Cortex of kidney (tissue), 1 donor: ENCODE data around the gene GPR18.
"Not testable (repeated sequence)": the region's sequence is repeated elsewhere in the genome, so short reads cannot be mapped to it uniquely, and the experiment has no call there.

ENCODE experiments used
- DNase-seq: peaks from one replicate; lab custom pipeline; 2025; lab: John Stamatoyannopoulos, UW

Gene GPR18

GRCh38 chr13:99228737-99229691 is 29.2 kb downstream of the GPR18 start:
- no peak for DNase-seq

- DNase-seq = no peak
These were observed 30.1 kb downstream of the GPR18 start for GRCh38 chr13:99227909-99228688.

GRCh38 chr13:99227331-99227900 is 30.8 kb downstream of the GPR18 start:
- no peak for DNase-seq

DNA sequence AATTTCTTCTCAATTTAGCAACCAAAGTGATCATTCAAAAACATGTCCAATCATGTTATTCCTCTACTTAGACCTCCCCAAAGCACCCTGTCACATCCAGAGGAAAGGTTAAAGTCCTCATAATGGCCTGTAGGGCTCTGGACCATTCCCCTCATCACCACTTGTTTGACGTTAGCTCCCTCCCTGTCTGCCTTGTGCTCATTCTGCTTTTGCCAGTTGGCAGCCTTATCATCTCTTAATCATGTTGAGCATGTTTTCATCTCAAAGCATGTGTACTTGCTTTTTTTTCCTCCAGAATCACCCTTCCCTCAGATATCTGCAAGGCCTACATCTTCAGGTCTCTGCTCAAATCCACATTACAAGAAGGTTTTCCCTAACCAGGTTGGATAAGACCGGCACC is 31.7 kb downstream of the GPR18 start:
- DNase-seq = no peak

GRCh38 chr13:99225078-99225477 is 33.1 kb downstream of the GPR18 start:
- no peak for DNase-seq

GRCh38 chr13:99224021-99224420 is 34.2 kb downstream of the GPR18 start:
- no peak for DNase-seq

GRCh38 chr13:99223587-99223986 is 34.6 kb downstream of the GPR18 start:
- DNase-seq = no peak

DNA sequence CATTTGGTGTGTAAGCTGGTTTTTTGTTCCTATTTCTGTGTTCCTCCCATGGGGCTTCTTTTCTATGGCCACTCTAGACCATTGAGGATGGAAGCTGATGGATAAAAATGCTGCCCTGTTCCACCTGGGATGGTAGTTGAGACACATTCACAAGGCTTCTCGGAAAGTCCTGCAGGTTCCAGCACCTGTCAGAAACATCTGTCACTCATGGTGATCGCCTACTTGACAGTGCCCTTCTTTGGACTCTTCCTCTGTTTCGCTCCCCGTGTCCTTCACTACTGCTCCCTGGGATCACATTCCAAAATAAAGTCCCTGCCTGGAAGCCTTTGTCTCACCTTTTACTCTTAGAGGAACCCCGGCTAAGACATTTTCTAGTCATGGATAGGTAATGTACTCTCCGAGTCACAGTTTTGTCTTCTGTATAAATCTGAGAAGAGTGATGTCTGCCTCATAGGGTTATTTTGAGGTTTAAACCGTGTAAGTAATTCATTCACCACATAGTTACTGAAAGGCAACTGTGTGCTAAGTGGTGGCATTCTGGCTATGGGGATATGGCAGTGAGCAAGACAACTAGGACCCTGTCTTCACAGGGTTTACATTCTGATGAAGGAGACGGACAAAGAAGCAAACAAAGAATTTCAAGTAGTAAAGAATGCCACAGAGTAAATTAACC is 36.5 kb downstream of the GPR18 start:
- DNase-seq = no peak

DNA sequence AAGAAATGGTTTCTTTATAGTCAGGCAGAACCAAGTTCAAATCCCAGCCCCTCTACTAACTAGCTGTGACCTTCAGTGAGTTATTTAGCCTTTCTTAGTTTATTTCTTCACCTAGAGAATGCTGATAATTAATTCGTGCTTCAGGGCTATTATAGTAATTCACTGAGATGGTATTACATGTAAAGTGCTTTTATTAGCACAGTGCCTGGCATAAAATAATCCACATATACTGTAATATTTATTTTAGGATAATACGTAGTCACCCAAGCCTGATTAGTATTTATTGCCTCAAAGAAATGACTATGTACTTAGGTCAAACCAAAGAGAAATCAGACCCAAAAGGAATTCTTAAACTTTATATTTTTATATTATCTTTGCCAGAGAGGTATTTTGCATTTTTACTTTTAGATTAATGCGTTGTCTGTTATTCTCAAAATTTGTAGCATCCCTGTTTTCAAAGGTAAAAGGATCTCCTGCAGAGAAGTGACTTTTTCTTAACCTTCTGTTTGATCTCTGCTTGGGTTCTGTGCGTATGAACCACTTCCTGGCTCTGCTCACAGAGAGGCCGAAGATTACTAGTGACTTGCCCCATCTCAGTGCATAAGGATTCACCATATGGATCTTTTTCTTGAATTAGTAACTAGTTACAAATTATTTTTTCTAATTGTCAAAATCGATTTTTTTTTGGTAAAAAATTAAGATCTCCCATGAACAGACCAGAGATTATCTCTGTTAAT is 37.8 kb downstream of the GPR18 start:
- DNase-seq = no peak

DNA sequence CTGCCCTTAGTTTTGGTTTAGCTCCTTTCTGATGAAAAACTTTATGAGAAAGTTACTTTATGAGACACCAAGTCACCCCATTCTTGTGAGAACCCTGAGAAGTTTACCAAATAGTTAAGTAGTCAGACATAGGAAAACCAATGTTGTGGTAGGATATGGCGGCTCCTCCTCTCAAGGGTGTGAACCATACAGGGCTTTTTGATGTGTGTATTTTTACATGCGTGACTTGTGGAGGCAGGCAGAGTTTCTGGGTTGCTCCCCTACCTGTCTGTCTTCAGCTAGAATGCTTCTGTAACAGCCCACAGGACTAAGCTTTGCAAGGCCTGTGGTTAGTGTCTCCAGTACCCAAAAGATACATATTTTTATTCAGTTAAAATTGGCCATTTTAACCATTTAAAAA is 39.2 kb downstream of the GPR18 start:
- no peak for DNase-seq

- DNase-seq = no peak
These were observed 39.6 kb downstream of the GPR18 start for GRCh38 chr13:99218545-99218944.

DNA sequence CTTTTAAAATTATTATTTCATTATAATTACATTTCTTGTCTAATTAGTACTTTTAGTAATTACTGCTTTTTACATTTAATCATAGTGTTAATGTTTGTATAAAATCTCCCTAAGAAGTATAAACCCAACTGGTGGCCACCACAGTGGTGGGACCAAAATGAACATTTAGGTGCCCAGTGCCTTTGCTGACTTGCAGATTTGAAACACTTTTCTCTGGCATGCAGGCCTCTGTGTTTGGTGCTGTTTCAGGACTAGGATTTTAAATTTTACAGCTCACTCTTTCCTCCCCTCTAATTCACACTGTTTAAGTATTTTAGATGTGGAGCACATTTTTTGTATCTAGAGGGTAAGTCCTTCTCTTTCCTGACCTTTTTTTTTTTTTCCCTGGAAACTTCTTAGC is 40.1 kb downstream of the GPR18 start:
- DNase-seq = no peak

GRCh38 chr13:99217461-99218110 is 40.6 kb downstream of the GPR18 start:
- no peak for DNase-seq

- no peak for DNase-seq
These were observed 42.9 kb downstream of the GPR18 start for GRCh38 chr13:99215184-99215830.

DNA sequence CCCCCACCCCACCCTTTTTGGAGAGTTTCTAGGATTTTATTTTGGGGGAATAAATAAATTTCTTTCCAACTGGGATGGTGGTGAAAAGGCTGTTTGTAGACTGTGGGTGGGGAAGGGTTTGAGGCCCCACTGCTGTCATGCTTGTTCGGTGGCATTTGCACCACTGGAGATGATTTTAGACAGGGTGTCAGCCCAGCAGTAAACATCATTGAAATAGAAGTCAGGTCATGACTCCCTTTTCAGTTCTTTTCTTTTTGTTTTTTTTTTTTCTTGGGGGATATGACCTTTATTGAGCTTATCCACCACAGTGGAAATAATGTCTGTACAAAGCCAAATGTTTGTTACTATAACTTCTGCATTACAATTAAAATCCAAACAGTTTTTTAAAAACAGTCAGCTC is 43.4 kb downstream of the GPR18 start:
- no peak for DNase-seq

DNA sequence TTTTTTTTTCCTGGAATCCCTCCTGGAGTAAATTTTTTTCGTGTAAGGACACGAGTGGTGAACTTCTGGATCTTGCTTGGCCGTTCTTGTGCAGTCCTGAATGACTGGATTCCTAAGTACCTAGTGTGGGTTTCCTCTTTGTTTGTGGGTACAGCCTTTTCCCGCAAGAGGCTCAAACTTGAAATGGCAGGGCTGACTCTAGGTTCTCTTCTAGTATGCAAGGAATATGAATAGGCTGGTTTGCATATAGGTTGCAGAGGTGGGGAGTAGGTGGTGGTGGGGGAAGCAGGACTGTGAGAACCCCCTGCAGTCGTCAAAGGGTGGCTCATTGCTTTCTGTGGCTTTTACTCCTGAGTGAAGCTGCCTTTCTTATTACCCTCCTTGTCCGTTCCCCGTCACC is 43.9 kb downstream of the GPR18 start:
- no peak for DNase-seq

- no peak for DNase-seq
These were observed 46.7 kb downstream of the GPR18 start for GRCh38 chr13:99211421-99212035.

GRCh38 chr13:99210627-99211026 is 47.6 kb downstream of the GPR18 start:
- DNase-seq = not testable (repeated sequence)

- no peak for DNase-seq
These were observed 49.2 kb downstream of the GPR18 start for GRCh38 chr13:99208845-99209527.
